ENCODE measurements around the gene ABHD16B.

ABHD16B gene

GRCh38 chr20:63836458-63837344, 24.6 kb upstream of the ABHD16B start:
- Histone ChIP-seq H3K4me1 (ENCODE audit: insufficient read depth, low read length) (no peaks in the 10 kb centered on the region), H3K9ac (ENCODE audit: low read depth, low read length) (no peak overlapping the region), H3K36me3 (ENCODE audit: insufficient read depth, low read depth, low read length) (no peaks in the 10 kb centered on the region), H3K27ac (ENCODE audit: low read length) (no peak overlapping the region), H3K4me3 (ENCODE audit: low read length) (no peak overlapping the region), H3K9me3 (ENCODE audit: insufficient read depth, low read depth, low read length) (no peaks in the 10 kb centered on the region), H3K27me3 (ENCODE audit: insufficient read depth, low read length) (peaks cover 29% of the 10 kb centered on the region)

- H3K36me3 ChIP-seq (ENCODE audit: insufficient read depth, low read depth, low read length), result no peaks in the 10 kb centered on the region
- no peak overlapping the region for H3K27ac ChIP-seq (ENCODE audit: low read length)
- peaks cover 21% of the 10 kb centered on the region for H3K27me3 ChIP-seq (ENCODE audit: insufficient read depth, low read length)
- no peak overlapping the region for H3K4me3 ChIP-seq (ENCODE audit: low read length)
- H3K9ac ChIP-seq (ENCODE audit: low read depth, low read length), result no peak overlapping the region
- H3K9me3 ChIP-seq (ENCODE audit: insufficient read depth, low read depth, low read length), result no peaks in the 10 kb centered on the region
- H3K4me1 ChIP-seq (ENCODE audit: insufficient read depth, low read length), result no peaks in the 10 kb centered on the region
Observed at GRCh38 chr20:63837479-63837878, 23.8 kb upstream of the ABHD16B start.

- no peak overlapping the region for H3K4me3 ChIP-seq (ENCODE audit: low read length)
- H3K9ac ChIP-seq (ENCODE audit: low read depth, low read length), result no peak overlapping the region
- H3K4me1 ChIP-seq (ENCODE audit: insufficient read depth, low read length), result no peaks in the 10 kb centered on the region
- no peaks in the 10 kb centered on the region for H3K36me3 ChIP-seq (ENCODE audit: insufficient read depth, low read depth, low read length)
- H3K27me3 ChIP-seq (ENCODE audit: insufficient read depth, low read length), result no peaks in the 10 kb centered on the region; the same call in 1 of the 2 replicates
- H3K27ac ChIP-seq (ENCODE audit: low read length), result no peak overlapping the region
- H3K9me3 ChIP-seq (ENCODE audit: insufficient read depth, low read depth, low read length), result no peaks in the 10 kb centered on the region
Observed at GRCh38 chr20:63839620-63840019, 21.7 kb upstream of the ABHD16B start.

DNA sequence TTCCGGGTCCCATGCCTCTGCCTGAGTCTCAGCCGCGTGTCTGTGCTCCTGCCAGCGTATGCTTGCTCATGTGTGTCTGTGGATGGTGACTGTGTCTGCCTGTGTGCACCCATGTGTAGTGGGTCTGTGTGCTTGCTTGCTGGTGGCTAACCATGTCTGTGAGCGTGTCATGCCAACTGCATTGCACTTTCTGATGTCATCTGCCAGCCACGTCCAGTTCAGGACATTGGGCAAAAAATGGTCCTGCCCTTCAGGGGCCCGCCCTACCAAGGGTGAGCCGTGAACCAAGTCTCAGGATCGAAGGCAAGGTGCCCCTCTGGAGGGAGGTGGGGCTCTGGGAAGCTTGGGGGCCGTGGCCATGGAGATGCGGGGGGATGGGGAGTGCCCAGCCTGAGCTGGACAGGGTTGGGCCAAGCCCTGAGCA, 20.9 kb upstream of the ABHD16B start:
- H3K9me3 ChIP-seq (ENCODE audit: insufficient read depth, low read depth, low read length), result no peaks in the 10 kb centered on the region
- no peak overlapping the region for H3K4me3 ChIP-seq (ENCODE audit: low read length)
- no peaks in the 10 kb centered on the region for H3K36me3 ChIP-seq (ENCODE audit: insufficient read depth, low read depth, low read length)
- no peaks in the 10 kb centered on the region; the same call in 1 of the 2 replicates for H3K27me3 ChIP-seq (ENCODE audit: insufficient read depth, low read length)
- H3K4me1 ChIP-seq (ENCODE audit: insufficient read depth, low read length), result no peaks in the 10 kb centered on the region
- no peak overlapping the region for H3K27ac ChIP-seq (ENCODE audit: low read length)
- H3K9ac ChIP-seq (ENCODE audit: low read depth, low read length), result no peak overlapping the region

GRCh38 chr20:63842258-63842657, 19.0 kb upstream of the ABHD16B start:
- Histone ChIP-seq H3K36me3 (ENCODE audit: insufficient read depth, low read depth, low read length) (no peaks in the 10 kb centered on the region), H3K27ac (ENCODE audit: low read length) (no peak overlapping the region), H3K9me3 (ENCODE audit: insufficient read depth, low read depth, low read length) (no peaks in the 10 kb centered on the region), H3K27me3 (ENCODE audit: insufficient read depth, low read length) (no peaks in the 10 kb centered on the region; the same call in 1 of the 2 replicates), H3K4me1 (ENCODE audit: insufficient read depth, low read length) (peaks cover 6% of the 10 kb centered on the region), H3K4me3 (ENCODE audit: low read length) (no peak overlapping the region), H3K9ac (ENCODE audit: low read depth, low read length) (no peak overlapping the region)

GRCh38 chr20:63843222-63843621, 18.1 kb upstream of the ABHD16B start:
- H3K27ac ChIP-seq (ENCODE audit: low read length), result no peak overlapping the region
- peaks cover 14% of the 10 kb centered on the region for H3K4me1 ChIP-seq (ENCODE audit: insufficient read depth, low read length)
- no peaks in the 10 kb centered on the region for H3K27me3 ChIP-seq (ENCODE audit: insufficient read depth, low read length)
- no peak overlapping the region for H3K4me3 ChIP-seq (ENCODE audit: low read length)
- H3K9me3 ChIP-seq (ENCODE audit: insufficient read depth, low read depth, low read length), result no peaks in the 10 kb centered on the region
- H3K36me3 ChIP-seq (ENCODE audit: insufficient read depth, low read depth, low read length), result no peaks in the 10 kb centered on the region
- H3K9ac ChIP-seq (ENCODE audit: low read depth, low read length), result no peak overlapping the region

DNA sequence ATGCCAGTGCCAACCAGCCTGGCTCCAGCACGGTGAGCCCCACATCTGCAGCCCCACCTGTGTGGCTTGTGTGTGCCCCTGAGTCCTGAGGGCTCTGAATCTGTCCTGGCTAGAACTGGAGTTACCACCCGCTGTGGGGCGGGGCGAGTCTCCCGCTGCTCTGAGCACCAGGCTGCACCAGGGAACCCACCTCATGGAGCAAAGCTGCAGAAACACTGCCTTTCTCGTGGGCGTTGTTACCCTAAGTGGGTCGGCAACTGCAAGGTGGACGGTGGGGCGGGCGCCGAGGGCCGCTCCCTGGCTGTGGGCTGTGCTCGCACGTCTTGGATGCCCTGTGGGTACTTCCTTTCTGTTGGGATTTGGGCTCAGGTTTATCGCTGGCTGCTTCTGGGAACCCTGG, 17.5 kb upstream of the ABHD16B start:
- no peak overlapping the region for H3K4me3 ChIP-seq (ENCODE audit: low read length)
- H3K9me3 ChIP-seq (ENCODE audit: insufficient read depth, low read depth, low read length), result no peaks in the 10 kb centered on the region
- no peaks in the 10 kb centered on the region for H3K27me3 ChIP-seq (ENCODE audit: insufficient read depth, low read length)
- no peak overlapping the region for H3K9ac ChIP-seq (ENCODE audit: low read depth, low read length)
- no peaks in the 10 kb centered on the region for H3K36me3 ChIP-seq (ENCODE audit: insufficient read depth, low read depth, low read length)
- H3K27ac ChIP-seq (ENCODE audit: low read length), result no peak overlapping the region
- H3K4me1 ChIP-seq (ENCODE audit: insufficient read depth, low read length), result peaks cover 17% of the 10 kb centered on the region

- Histone ChIP-seq H3K4me1 (ENCODE audit: insufficient read depth, low read length) (peaks cover 17% of the 10 kb centered on the region), H3K9ac (ENCODE audit: low read depth, low read length) (no peak overlapping the region), H3K9me3 (ENCODE audit: insufficient read depth, low read depth, low read length) (no peaks in the 10 kb centered on the region), H3K4me3 (ENCODE audit: low read length) (no peak overlapping the region), H3K27ac (ENCODE audit: low read length) (no peak overlapping the region), H3K27me3 (ENCODE audit: insufficient read depth, low read length) (no peaks in the 10 kb centered on the region), H3K36me3 (ENCODE audit: insufficient read depth, low read depth, low read length) (no peaks in the 10 kb centered on the region)
Observed at GRCh38 chr20:63844511-63844991, 16.7 kb upstream of the ABHD16B start.

DNA sequence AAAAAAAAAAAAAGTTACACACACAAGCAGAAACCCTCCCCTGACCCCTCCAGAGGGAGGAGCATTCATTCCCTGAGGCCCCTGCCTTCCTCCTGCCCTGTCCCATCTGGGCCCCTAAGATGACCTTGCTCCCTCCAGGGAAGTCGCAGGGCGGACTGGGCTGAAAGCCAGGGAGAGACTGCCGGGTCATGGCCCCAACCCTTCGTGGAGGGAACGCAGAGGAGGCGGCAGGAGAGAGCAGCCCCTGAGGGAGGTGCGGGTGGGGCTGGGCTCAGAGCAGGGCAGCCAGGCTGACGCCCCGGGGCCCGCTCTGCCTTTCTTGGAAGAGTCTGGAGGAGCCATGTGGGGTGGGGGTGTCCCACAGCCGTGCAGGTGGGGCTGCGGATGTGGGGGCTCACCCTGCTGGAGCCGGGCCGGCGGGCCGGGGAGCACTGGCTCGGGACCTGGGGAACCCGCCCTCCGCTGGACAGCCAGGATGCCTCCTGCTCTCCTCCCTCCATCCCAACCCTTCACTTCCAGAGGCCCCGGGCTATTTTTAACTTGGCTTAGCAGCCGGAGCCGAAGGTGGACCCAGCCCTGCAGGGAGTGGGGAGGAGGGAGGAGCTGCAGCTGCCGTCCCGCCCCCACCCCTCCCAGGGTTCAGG, 15.0 kb upstream of the ABHD16B start:
- H3K36me3 ChIP-seq (ENCODE audit: insufficient read depth, low read depth, low read length), result no peaks in the 10 kb centered on the region
- no peaks in the 10 kb centered on the region for H3K9me3 ChIP-seq (ENCODE audit: insufficient read depth, low read depth, low read length)
- H3K4me1 ChIP-seq (ENCODE audit: insufficient read depth, low read length), result peaks cover 17% of the 10 kb centered on the region
- H3K9ac ChIP-seq (ENCODE audit: low read depth, low read length), result peak overlapping the region; percentile 42; the same call in 1 of the 2 replicates
- no peaks in the 10 kb centered on the region for H3K27me3 ChIP-seq (ENCODE audit: insufficient read depth, low read length)
- peak overlapping the region; percentile 56; the same call in 1 of the 2 replicates for H3K4me3 ChIP-seq (ENCODE audit: low read length)
- H3K27ac ChIP-seq (ENCODE audit: low read length), result no peak overlapping the region

DNA sequence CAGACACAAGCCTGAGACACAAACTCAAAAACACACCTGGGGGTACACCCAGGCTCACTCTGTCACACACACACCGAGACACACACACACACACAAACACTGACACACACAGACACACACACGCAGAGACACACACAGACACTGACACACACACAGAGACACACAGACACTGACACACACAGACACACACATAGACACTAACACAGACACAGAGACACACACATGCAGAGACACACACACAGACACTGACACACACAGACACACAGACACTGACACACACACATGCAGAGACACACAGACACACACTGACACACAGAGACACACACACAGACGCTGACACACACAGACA, 14.4 kb upstream of the ABHD16B start:
- Histone ChIP-seq H3K9me3 (ENCODE audit: insufficient read depth, low read depth, low read length) (no peaks in the 10 kb centered on the region), H3K27ac (ENCODE audit: low read length) (peak overlapping the region; percentile 14), H3K4me3 (ENCODE audit: low read length) (peak overlapping the region; percentile 56), H3K9ac (ENCODE audit: low read depth, low read length) (peak overlapping the region; percentile 42; the same call in 1 of the 2 replicates), H3K36me3 (ENCODE audit: insufficient read depth, low read depth, low read length) (no peaks in the 10 kb centered on the region), H3K27me3 (ENCODE audit: insufficient read depth, low read length) (no peaks in the 10 kb centered on the region), H3K4me1 (ENCODE audit: insufficient read depth, low read length) (peaks cover 17% of the 10 kb centered on the region)

GRCh38 chr20:63847237-63848002, 13.9 kb upstream of the ABHD16B start:
- Histone ChIP-seq H3K9ac (ENCODE audit: low read depth, low read length) (peak overlapping the region; percentile 42; the same call in 1 of the 2 replicates), H3K4me1 (ENCODE audit: insufficient read depth, low read length) (peaks cover 17% of the 10 kb centered on the region), H3K27me3 (ENCODE audit: insufficient read depth, low read length) (no peaks in the 10 kb centered on the region), H3K4me3 (ENCODE audit: low read length) (peak overlapping the region; percentile 56), H3K27ac (ENCODE audit: low read length) (peak overlapping the region; percentile 14), H3K9me3 (ENCODE audit: insufficient read depth, low read depth, low read length) (no peaks in the 10 kb centered on the region), H3K36me3 (ENCODE audit: insufficient read depth, low read depth, low read length) (no peaks in the 10 kb centered on the region)
